Heart left ventricle (tissue), 16 donors: ENCODE results near the gene PODXL2. TPM values are rescaled to one million over a fixed set of nuclear protein-coding genes. Genes with fewer than 3 reads are reported as not detected.

Source experiments
- ATAC-seq, 4 donors: fragments of 200-7000 bp; cut with Tn5 transposase; one replicate each; pipeline ENCODE4 v1.9.1; 2020 to 2022; ENCODE audit warnings: moderate library complexity in 4 of 4, mild to moderate bottlenecking in 3 of 4, moderate number of reproducible peaks in 1 of 4
- DNase-seq, 5 donors: peaks; one replicate each; pipeline ENCODE4 v3.0.0-alpha.2; 2020
- H3K27ac ChIP-seq, 12 donors: fragments of 200-600 bp; sonication (generic) in 4 of 12; one replicate each; pipeline versions ENCODE4 v1.5.0 to v1.8.0; 2016 to 2022; ENCODE audit warnings: mild to moderate bottlenecking in 2 of 12
- H3K27me3 ChIP-seq, 9 donors: fragments of 200-600 bp; sonication (generic) in 2 of 9; one replicate each; pipeline versions ENCODE4 v1.5.1 to v1.8.0; 2016 to 2022; ENCODE audit warnings: mild to moderate bottlenecking in 3 of 9
- H3K36me3 ChIP-seq, 9 donors: fragments of 200-600 bp; sonication (generic) in 2 of 9; one replicate each; pipeline versions ENCODE4 v1.5.0 to v1.8.0; 2018 to 2022; ENCODE audit warnings: mild to moderate bottlenecking in 2 of 9
- H3K4me1 ChIP-seq, 12 donors: fragments of 200-600 bp; sonication (generic) in 4 of 12; one replicate each; pipeline versions ENCODE4 v1.5.0 to v1.8.0; 2016 to 2022; ENCODE audit warnings: mild to moderate bottlenecking in 3 of 12
- H3K4me3 ChIP-seq, 12 donors: fragments of 200-600 bp; sonication (generic) in 4 of 12; one replicate each; pipeline versions ENCODE4 v1.5.0 to v1.8.0; 2017 to 2022; ENCODE audit warnings: mild to moderate bottlenecking in 9 of 12, moderate library complexity in 4 of 12
- H3K9me3 ChIP-seq, 12 donors: fragments of 200-600 bp; sonication (generic) in 4 of 12; one replicate each; pipeline versions ENCODE4 v1.5.0 to v1.8.0; 2016 to 2022; ENCODE audit warnings: mild to moderate bottlenecking in 1 of 12
- CTCF ChIP-seq, 12 donors: fragments of 200-600 bp; sonication (generic) in 4 of 12; IDR thresholded peaks; one replicate each; pipeline versions ENCODE4 v1.5.0 to v1.8.0; 2018 to 2022; ENCODE audit warnings: antibody characterized with exemption in 12 of 12, mild to moderate bottlenecking in 5 of 12
- POLR2A ChIP-seq, 2 donors: fragments of 450-650 bp; IDR thresholded peaks; one replicate each; pipeline ENCODE4 v1.6.1; 2017; ENCODE audit warnings: antibody characterized with exemption in 2 of 2, mild to moderate bottlenecking in 2 of 2, moderate library complexity in 2 of 2
- WGBS, 4 donors: extraction: QIAGEN DNeasy Blood & Tissue Kit in 2 of 4; methylation state at CpG; one replicate each; pipeline versions ENCODE4 v1.1.5 to v1.1.7; 2013 to 2018; 5-methylcytosine and 5-hydroxymethylcytosine counted together
- intact Hi-C, 10 donors: fragments of 100-400 bp; cut with DNase I; formaldehyde crosslinking; loops; one replicate each; pipeline versions ENCODE4 v1.11.1 to v1.14.2; 2022
- polyA plus RNA-seq, 2 donors: library from polyadenylated mRNA; stranded (reverse); fragments of 200-250 nt; gene quantifications; one replicate each; pipeline ENCODE4 v1.2.3, GENCODE V29; 2013
- total RNA-seq, 9 donors: library from RNA; depleted of rRNA in 2 of 9; stranded (reverse); fragments of >200 nt in 2 of 9; fragmentation: NEBNext Ultra II Directional in 3 of 9; extraction: Animal tissue kit (Norgen Biotek cat#: 25700) in 3 of 9; gene quantifications; one replicate each; pipeline versions ENCODE4 v1.1.0 to v1.2.4, GENCODE V29; 2016 to 2023
- donor health status: ischemic (EF 13 %, LVEDD 7.1; RV severe dilation, severe dysfunction).
- donor health status: healthy with polysubstance abuse.
- donor health status: DM: no; HTN: yes; CAD: no.
- donor health status: DM: no; HTN: no; CAD: no.
- donor health status: ischemic (EF 25% LVEDD 6.9; RV normal size, moderate dysfunction).
- donor health status: ischemic (EF 25% LVEDD 5.7; RV mildly dilated, moderate dysfunction).
- donor health status: healthy.
- donor health status: DM: yes; HTN: yes; CAD: no.
- donor health status: ischemic (EF 35%, LVEDD 5.7; RV mildly dilated, moderate dysfunction).
- donor health status: nonischemic (EF 11% LVEDD 7.7; RV severe dilation, severe dysfunction).
- donor health status: DM: yes; HTN: yes; CAD: no.
- donor health status: PGD.
- donor health status: ischemic (EF 29% LVEDD 5.4; RV normal size, mild dysfunction).
- donor health status: nonischemic (EF 23%, LVEDD 6.1; RV moderate dilation, normal function).

PODXL2 gene
- total and polyA plus RNA-seq, 11 donors = 0.72 to 4.1 (median 2.1) TPM

GRCh38 chr3:127698691-127699415 is 69.9 kb downstream of the PODXL2 start:
- ATAC-seq (no peak), DNase-seq (peak in 3 of 5 donors; percentile 37 to 64 (median 37))
- intact Hi-C loops = loop anchor here in 4 of 10 donors (1.0 to 5.0 kb wide), 4 partner anchors 38 to 123 kb away; partner anchors contain the start of gene MGLL (in 2 of the 4)
- Histone ChIP-seq H3K4me1 (peaks cover 17 to 88% (median 73%) of the 10 kb centered on the region in 12 donors), H3K36me3 (peaks cover 0 to 15% (median 10%) of the 10 kb centered on the region in 9 donors), H3K4me3 (no peak overlapping the region), H3K27me3 (no peaks in the 10 kb centered on the region), H3K9me3 (peaks cover 0 to 3% (median 0%) of the 10 kb centered on the region in 12 donors), H3K27ac (peak overlapping the region; percentile 88 to 98 (median 93))
- no peak for TF ChIP-seq CTCF (IDR thresholded peaks at IDR 0.05)
- TF ChIP-seq POLR2A (IDR thresholded peaks at IDR 0.05) = no peak
- WGBS, 4 donors = 53 to 67% (median 58%) methylated on average over 6 of the region's 6 CpGs

- ATAC-seq = no peak
- WGBS, 4 donors = 57 to 67% (median 64%) methylated on average over 9 of the region's 9 CpGs
- intact Hi-C loops = loop anchor here in 8 of 10 donors (1.0 to 5.0 kb wide), 7 partner anchors 15 to 123 kb away; partner anchors contain the start of gene MGLL (in 2 of the 8)
- peaks cover 0 to 9% (median 3%) of the 10 kb centered on the region in 9 donors for H3K36me3 ChIP-seq
- peak in 3 of 5 donors; percentile 8 to 28 (median 27) for DNase-seq
- TF ChIP-seq POLR2A (IDR thresholded peaks at IDR 0.05) (no peak), CTCF (IDR thresholded peaks at IDR 0.05) (no peak)
- peaks cover 0 to 6% (median 0%) of the 10 kb centered on the region in 12 donors for H3K9me3 ChIP-seq
- no peak overlapping the region for H3K4me3 ChIP-seq
- no peaks in the 10 kb centered on the region for H3K27me3 ChIP-seq
- H3K27ac ChIP-seq = peak overlapping the region; percentile 88 to 98 (median 93)
- peaks cover 17 to 87% (median 73%) of the 10 kb centered on the region in 12 donors for H3K4me1 ChIP-seq
Measured at GRCh38 chr3:127699416-127700300, 70.7 kb downstream of the PODXL2 start.

GRCh38 chr3:127700406-127700805 is 71.4 kb downstream of the PODXL2 start:
- ATAC-seq (no peak), DNase-seq (peak in 3 of 5 donors; percentile 15 to 33 (median 23))
- no peak overlapping the region for H3K4me3 ChIP-seq
- peak overlapping the region; percentile 88 to 98 (median 93) for H3K27ac ChIP-seq
- no peaks in the 10 kb centered on the region for H3K27me3 ChIP-seq
- TF ChIP-seq POLR2A (IDR thresholded peaks at IDR 0.05) = no peak
- no peak for TF ChIP-seq CTCF (IDR thresholded peaks at IDR 0.05)
- H3K36me3 ChIP-seq = peaks cover 0 to 14% (median 3%) of the 10 kb centered on the region in 9 donors
- WGBS, 4 donors = 67 to 81% (median 75%) methylated on average over 5 of the region's 5 CpGs
- intact Hi-C loops = loop anchor here in 4 of 10 donors (2.0 to 5.0 kb wide), 4 partner anchors 14 to 47 kb away; no protein-coding TSS in a partner anchor
- H3K4me1 ChIP-seq = peaks cover 17 to 85% (median 73%) of the 10 kb centered on the region in 12 donors
- H3K9me3 ChIP-seq = peaks cover 0 to 6% (median 0%) of the 10 kb centered on the region in 12 donors
